Chondrocyte (in vitro differentiated cells): ENCODE data around the gene NOC4L. TPM values are rescaled to one million over a fixed set of nuclear protein-coding genes. Genes with fewer than 3 reads are reported as not detected.

ENCODE experiments used
- DNase-seq: peaks from one replicate; pipeline ENCODE4 v3.0.0; 2021; ENCODE audit warnings: mixed read lengths, low spot score
- H3K27ac Mint-ChIP-seq: one replicate; pipeline ENCODE4 v1.8.0; 2021; ENCODE audit warnings: mild to moderate bottlenecking, moderate library complexity, mixed read lengths; ENCODE audit not compliant: unreplicated experiment
- H3K27me3 Mint-ChIP-seq: 2 replicates; pipeline ENCODE4 v1.8.0; 2021; ENCODE audit warnings: low read depth, mixed read lengths
- H3K36me3 Mint-ChIP-seq: 2 replicates; pipeline ENCODE4 v1.8.0; 2021; ENCODE audit warnings: low read depth, mixed read lengths
- H3K4me1 Mint-ChIP-seq: 2 replicates; pipeline ENCODE4 v1.8.0; 2021; ENCODE audit warnings: low read depth, mild to moderate bottlenecking, mixed read lengths
- H3K4me3 Mint-ChIP-seq: one replicate; pipeline ENCODE4 v1.8.0; 2021; ENCODE audit warnings: mild to moderate bottlenecking, moderate library complexity, mixed read lengths; ENCODE audit not compliant: unreplicated experiment
- H3K9me3 Mint-ChIP-seq: 2 replicates; pipeline ENCODE4 v1.8.0; 2021; ENCODE audit warnings: low read depth, mixed read lengths
- CTCF ChIP-seq: fragments of 200-600 bp; sonication (generic); IDR thresholded peaks from 2 replicates; pipeline ENCODE4 v1.5.0; 2021; ENCODE audit warnings: antibody characterized with exemption, mild to moderate bottlenecking, moderate library complexity
- total RNA-seq: library from RNA; stranded (reverse); gene quantifications from 3 replicates; pipeline ENCODE4 v1.2.1, GENCODE V29; 2021

The NOC4L gene
- total RNA-seq, 1 donor from 2014 or later: 16.0 TPM

- Mint-ChIP-seq H3K4me1 (no peaks in the 10 kb centered on the region), H3K4me3 (no peak overlapping the region), H3K27ac (no peak overlapping the region), H3K36me3 (peaks cover 34% of the 10 kb centered on the region), H3K27me3 (no peaks in the 10 kb centered on the region), H3K9me3 (no peaks in the 10 kb centered on the region)
- TF ChIP-seq CTCF: no peak
- DNase-seq: no peak
Observed at GRCh38 chr12:132115500-132115899, 28.8 kb upstream of the NOC4L start.

DNA sequence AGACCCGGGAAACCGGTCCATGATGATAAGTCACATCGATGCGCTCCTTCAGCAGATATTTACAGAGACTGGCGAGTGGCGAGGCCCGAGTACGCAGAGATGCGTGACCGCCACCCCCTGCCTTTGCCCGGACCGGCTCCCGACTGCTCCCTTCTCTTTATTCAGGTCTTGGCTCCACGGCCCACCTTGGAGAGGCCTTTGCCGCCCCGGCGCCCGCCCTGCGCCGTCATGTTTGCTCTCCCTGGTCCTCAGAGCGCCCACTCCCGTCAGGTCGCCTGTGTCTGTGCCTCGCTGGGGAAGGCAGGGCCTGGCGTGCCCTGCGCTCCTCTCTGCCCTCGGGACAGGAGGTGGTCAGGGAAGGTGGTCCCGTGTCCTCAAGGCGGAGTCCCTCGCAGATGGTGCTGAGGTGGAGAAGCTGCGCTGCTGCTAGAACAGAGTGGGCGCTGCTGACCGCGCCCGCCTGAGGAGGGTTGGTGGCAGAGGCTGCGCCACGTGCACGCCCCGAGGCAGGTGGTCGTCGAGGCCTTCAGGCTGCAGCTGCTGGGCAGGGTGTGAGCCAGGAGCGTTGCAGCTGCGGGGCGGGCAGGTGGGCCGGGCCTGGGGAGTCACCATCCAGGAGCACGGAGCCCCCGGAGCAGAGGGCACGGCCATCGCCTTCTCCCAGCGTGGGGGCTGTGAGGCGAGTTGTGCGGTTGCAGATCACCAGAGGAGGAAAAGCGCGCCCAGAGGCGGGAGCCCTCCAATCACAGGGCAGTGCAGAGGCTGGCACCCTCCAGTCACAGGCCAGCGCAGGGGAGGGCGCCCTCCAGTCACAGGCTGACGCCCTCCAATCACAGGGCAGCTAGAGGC is 27.3 kb upstream of the NOC4L start:
- H3K36me3 Mint-ChIP-seq: peaks cover 27% of the 10 kb centered on the region
- H3K27me3 Mint-ChIP-seq: no peaks in the 10 kb centered on the region
- no peaks in the 10 kb centered on the region for H3K4me1 Mint-ChIP-seq
- no peak overlapping the region for H3K27ac Mint-ChIP-seq
- DNase-seq: no peak
- no peak for TF ChIP-seq CTCF
- H3K9me3 Mint-ChIP-seq: no peaks in the 10 kb centered on the region
- no peak overlapping the region for H3K4me3 Mint-ChIP-seq

DNA sequence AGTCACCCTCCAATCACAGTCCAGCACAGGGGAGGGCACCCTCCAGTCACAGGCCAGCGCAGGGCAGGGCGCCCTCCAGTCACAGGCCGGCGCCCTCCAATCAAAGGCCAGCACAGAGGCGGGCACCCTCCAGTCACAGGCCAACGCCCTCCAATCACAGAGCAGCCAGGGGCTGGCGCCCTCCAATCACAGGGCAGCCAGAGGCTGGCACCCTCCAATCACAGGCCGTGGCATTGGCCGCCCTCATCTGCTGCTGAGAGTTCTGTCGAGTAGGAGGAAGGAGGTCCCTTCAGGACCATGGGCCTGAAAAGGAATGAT is 26.7 kb upstream of the NOC4L start:
- DNase-seq: no peak
- Mint-ChIP-seq H3K27me3 (no peaks in the 10 kb centered on the region), H3K27ac (no peak overlapping the region), H3K4me1 (no peaks in the 10 kb centered on the region), H3K36me3 (peaks cover 29% of the 10 kb centered on the region), H3K4me3 (no peak overlapping the region), H3K9me3 (no peaks in the 10 kb centered on the region)
- no peak for TF ChIP-seq CTCF

GRCh38 chr12:132118876-132119275 is 25.4 kb upstream of the NOC4L start:
- DNase-seq: no peak
- H3K27ac Mint-ChIP-seq: no peak overlapping the region
- no peak for TF ChIP-seq CTCF
- H3K27me3 Mint-ChIP-seq: no peaks in the 10 kb centered on the region
- peaks cover 27% of the 10 kb centered on the region for H3K36me3 Mint-ChIP-seq
- H3K4me1 Mint-ChIP-seq: no peaks in the 10 kb centered on the region
- H3K9me3 Mint-ChIP-seq: no peaks in the 10 kb centered on the region
- H3K4me3 Mint-ChIP-seq: no peak overlapping the region

- Mint-ChIP-seq H3K4me3 (no peak overlapping the region), H3K9me3 (no peaks in the 10 kb centered on the region), H3K4me1 (no peaks in the 10 kb centered on the region), H3K36me3 (peaks cover 31% of the 10 kb centered on the region), H3K27me3 (no peaks in the 10 kb centered on the region), H3K27ac (no peak overlapping the region)
- no peak for DNase-seq
- no peak for TF ChIP-seq CTCF
Observed at GRCh38 chr12:132121283-132121682, 23.0 kb upstream of the NOC4L start.
